SK-N-SH (cell line): ENCODE data around the gene FMR1. TPM values are rescaled to one million over a fixed set of nuclear protein-coding genes. Genes with fewer than 3 reads are reported as not detected.

ENCODE experiments used
- CTCF ChIA-PET: fragments of 300-600, 350-600 bp; formaldehyde crosslinking; extraction: SDS; loops from one replicate; lab custom pipeline; 2021; lab: Yijun Ruan, JAX
- POLR2A ChIA-PET: fragments of 350-600 bp; sonication (Branson Sonifier 250); formaldehyde crosslinking; extraction: SDS; loops from one replicate; lab custom pipeline; 2020; ENCODE audit warnings: antibody characterized with exemption, inconsistent platforms; lab: Yijun Ruan, JAX
- DNase-seq: peaks from one replicate; pipeline ENCODE4 v3.0.0; 2012
- H2AFZ ChIP-seq: fragments of 200-600 bp; sonication (generic); 2 replicates; pipeline ENCODE4 v1.8.1; 2016; ENCODE audit warnings: antibody characterized with exemption, mild to moderate bottlenecking, low read depth
- H3F3A ChIP-seq: fragments of 200-600 bp; sonication (generic); replicated peaks from 2 replicates; pipeline ENCODE3; 2016; ENCODE audit warnings: antibody characterized with exemption, mild to moderate bottlenecking; ENCODE audit not compliant: insufficient read depth
- H3K27ac ChIP-seq, 2 experiments: fragments of 200-500 bp in 1 of 2; fragments of 200-600 bp in 1 of 2; sonication (Bioruptor generic) in 1 of 2; sonication (generic), shearing (Covaris generic) in 1 of 2; 2 replicates each; pipeline versions ENCODE4 v1.5.1 to v1.6.1; 2014 to 2016; ENCODE audit warnings: low read depth in 2 of 2, inconsistent platforms in 1 of 2, low read length in 1 of 2, mild to moderate bottlenecking in 1 of 2, mixed read lengths in 1 of 2
- H3K27me3 ChIP-seq: fragments of 200-600 bp; sonication (generic), shearing (Covaris generic); 2 replicates; pipeline ENCODE4 v1.6.1; 2016; ENCODE audit warnings: mixed run types; ENCODE audit not compliant: insufficient read depth
- H3K36me3 ChIP-seq, 2 experiments: fragments of 200-500 bp in 1 of 2; fragments of 200-600 bp in 1 of 2; sonication (Bioruptor generic) in 1 of 2; sonication (generic) in 1 of 2; replicated peaks in 1 of 2; 2 replicates each; pipeline versions ENCODE3 to v1.5.1; 2014 to 2016; ENCODE audit warnings: low read length in 1 of 2, mild to moderate bottlenecking in 1 of 2; ENCODE audit not compliant: insufficient read depth in 2 of 2, control insufficient read depth in 1 of 2
- H3K4me1 ChIP-seq, 2 experiments: fragments of 200-500 bp in 1 of 2; fragments of 200-600 bp in 1 of 2; sonication (Bioruptor generic) in 1 of 2; sonication (generic), shearing (Covaris generic) in 1 of 2; 2 replicates each; pipeline versions ENCODE4 v1.5.1 to v1.6.1; 2014 to 2016; ENCODE audit warnings: low read depth in 1 of 2, low read length in 1 of 2, mixed run types in 1 of 2; ENCODE audit not compliant: insufficient read depth in 2 of 2, control insufficient read depth in 1 of 2
- H3K4me2 ChIP-seq: fragments of 200-600 bp; sonication (generic), shearing (Covaris generic); 2 replicates; pipeline ENCODE4 v1.6.1; 2017; ENCODE audit warnings: mixed run types
- H3K4me3 ChIP-seq, 2 experiments: fragments of 200-500 bp in 1 of 2; fragments of 200-600 bp in 1 of 2; sonication (Bioruptor generic) in 1 of 2; sonication (generic), shearing (Covaris generic) in 1 of 2; 2 replicates each; pipeline versions ENCODE4 v1.5.1 to v1.8.1; 2014 to 2016; ENCODE audit warnings: low read depth in 2 of 2, inconsistent platforms in 1 of 2, low read length in 1 of 2, mild to moderate bottlenecking in 1 of 2, mixed read lengths in 1 of 2, moderate library complexity in 1 of 2
- H3K79me2 ChIP-seq: fragments of 200-600 bp; sonication (generic); 2 replicates; pipeline ENCODE4 v1.8.1; 2017; ENCODE audit warnings: mild to moderate bottlenecking; ENCODE audit not compliant: insufficient read depth
- H3K9ac ChIP-seq: fragments of 200-600 bp; sonication (generic); 2 replicates; pipeline ENCODE4 v1.6.1; 2017; ENCODE audit warnings: mixed run types
- H3K9me2 ChIP-seq: fragments of 200-600 bp; sonication (generic); 2 replicates; pipeline ENCODE4 v1.6.1; 2017; ENCODE audit warnings: mixed run types
- H3K9me3 ChIP-seq: fragments of 200-600 bp; sonication (generic); 2 replicates; pipeline ENCODE4 v1.6.1; 2017; ENCODE audit warnings: mixed run types, mild to moderate bottlenecking, moderate library complexity
- H4K20me1 ChIP-seq: fragments of 200-600 bp; sonication (generic); 2 replicates; pipeline ENCODE4 v1.6.1; 2017; ENCODE audit warnings: mild to moderate bottlenecking, mixed run types; ENCODE audit not compliant: insufficient read depth
- CHD2 ChIP-seq: fragments of 150-350 bp; IDR thresholded peaks from 2 replicates; pipeline ENCODE4 v1.6.1; 2018; ENCODE audit warnings: low read length; ENCODE audit not compliant: partially characterized antibody
- ELF1 ChIP-seq: IDR thresholded peaks from 2 replicates; pipeline ENCODE4 v1.4.0; 2012
- EP300 ChIP-seq, 2 experiments: IDR thresholded peaks; 2 replicates each; pipeline versions ENCODE4 v1.4.0 to v1.6.1; 2012; ENCODE audit warnings: borderline replicate concordance in 1 of 2, low read depth in 1 of 2, low read length in 1 of 2
- FOXM1 ChIP-seq: IDR thresholded peaks from 2 replicates; pipeline ENCODE4 v1.4.0; 2012; ENCODE audit warnings: low read depth, mild to moderate bottlenecking
- GABPA ChIP-seq: IDR thresholded peaks from 2 replicates; pipeline ENCODE4 v1.4.0; 2012; ENCODE audit warnings: low read depth, mild to moderate bottlenecking
- GATA2 ChIP-seq: sonication (generic); formaldehyde crosslinking; IDR thresholded peaks from 2 replicates; pipeline ENCODE4 v1.5.0; 2020; ENCODE audit warnings: mild to moderate bottlenecking, missing genetic modification reagents
- JUND ChIP-seq: IDR thresholded peaks from 2 replicates; pipeline ENCODE4 v1.4.0; 2012
- MXI1 ChIP-seq: IDR thresholded peaks from 2 replicates; pipeline ENCODE4 v1.6.1; 2012; ENCODE audit warnings: mild to moderate bottlenecking, low read depth, low read length, improper control_type of control experiment
- NFIC ChIP-seq: IDR thresholded peaks from 2 replicates; pipeline ENCODE4 v1.4.0; 2012; ENCODE audit warnings: borderline replicate concordance
- RCOR1 ChIP-seq: fragments of 150-350 bp; IDR thresholded peaks from 2 replicates; pipeline ENCODE4 v1.6.1; 2017; ENCODE audit warnings: antibody characterized with exemption, low read length
- RFX5 ChIP-seq: IDR thresholded peaks from 2 replicates; pipeline ENCODE4 v1.6.1; 2012; ENCODE audit warnings: mild to moderate bottlenecking, improper control_type of control experiment, low read length
- SMC3 ChIP-seq: IDR thresholded peaks from 2 replicates; pipeline ENCODE4 v1.6.1; 2012; ENCODE audit warnings: low read depth, low read length, improper control_type of control experiment
- TAF1 ChIP-seq: IDR thresholded peaks from 2 replicates; pipeline ENCODE4 v1.6.1; 2012; ENCODE audit warnings: low read depth, mild to moderate bottlenecking, low read length, moderate library complexity, borderline replicate concordance
- TCF12 ChIP-seq: IDR thresholded peaks from 2 replicates; pipeline ENCODE4 v1.4.0; 2012
- WGBS: methylation state at CpG from one replicate; pipeline ENCODE4 v1.1.6; 2017; ENCODE audit warnings: low lambda C conversion rate; 5-methylcytosine and 5-hydroxymethylcytosine counted together
- polyA plus RNA-seq, 3 experiments: library from polyadenylated mRNA; depleted of rRNA; stranded (reverse); fragments of >200 nt; gene quantifications; 2 replicates each; pipeline ENCODE4 v1.2.3, GENCODE V29; 2012
- TF ChIP-seq, protein P1 (sequence below): IDR thresholded peaks from 2 replicates; pipeline ENCODE4 v1.4.0; 2012; ENCODE audit warnings: low read depth
- TF ChIP-seq, protein P2 (sequence below): IDR thresholded peaks from 2 replicates; pipeline ENCODE4 v1.6.1; 2012; ENCODE audit warnings: mild to moderate bottlenecking, low read depth, low read length, moderate library complexity
- TF ChIP-seq, protein P3 (sequence below): IDR thresholded peaks from 2 replicates; pipeline ENCODE4 v1.4.0; 2012; ENCODE audit warnings: low read depth, borderline replicate concordance
- TF ChIP-seq, protein P4 (sequence below): fragments of 200-600 bp; sonication (generic); IDR thresholded peaks from 2 replicates; pipeline ENCODE4 v1.6.1; 2017; ENCODE audit warnings: antibody characterized with exemption, mild to moderate bottlenecking, moderate library complexity
- TF ChIP-seq, protein P5 (sequence below): IDR thresholded peaks from 2 replicates; pipeline ENCODE4; 2012

The FMR1 gene
- polyA plus RNA-seq, 1 of the 3 experiments (the other 2 are of a cell fraction), result 7.8 TPM

DNA sequence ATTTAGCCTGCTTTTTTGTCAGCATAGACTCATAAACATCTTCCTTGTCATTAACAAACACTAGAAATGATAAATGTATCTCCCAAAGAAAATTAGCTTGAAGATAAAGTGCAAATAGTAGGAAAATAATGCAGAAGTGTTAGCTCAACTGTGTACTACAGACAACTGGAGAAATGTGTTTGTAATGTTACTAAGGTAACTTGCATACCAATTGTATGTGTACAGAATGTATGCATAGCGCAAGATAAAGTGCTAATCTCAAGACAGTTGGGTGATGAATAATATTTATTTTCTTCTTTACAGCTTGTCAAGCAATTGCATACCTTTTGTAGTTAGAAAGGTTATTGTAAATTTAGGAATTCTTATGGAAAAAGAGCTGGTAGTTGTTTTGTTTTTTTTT lies 22.1 kb downstream of the FMR1 start:
- Histone ChIP-seq H3K79me2 (no peaks in the 10 kb centered on the region), H3K27me3 (no peaks in the 10 kb centered on the region), H3K27ac (no peak overlapping the region), H3K4me1 (no peaks in the 10 kb centered on the region), H3F3A (no peaks in the 10 kb centered on the region), H3K36me3 (peaks cover 18 to 25% of the 10 kb centered on the region in 2 experiments), H3K9me2 (no peaks in the 10 kb centered on the region), H3K9me3 (no peaks in the 10 kb centered on the region), H2AFZ (no peak overlapping the region), H3K4me3 (no peak overlapping the region), H3K9ac (no peak overlapping the region), H3K4me2 (no peak overlapping the region), H4K20me1 (no peaks in the 10 kb centered on the region)
- TF ChIP-seq TCF12, result no peak
- no peak for TF ChIP-seq SMC3
- TF ChIP-seq FOXM1, result no peak
- no peak for TF ChIP-seq ELF1
- no peak for TF ChIP-seq TAF1
- TF ChIP-seq, protein P1, sequence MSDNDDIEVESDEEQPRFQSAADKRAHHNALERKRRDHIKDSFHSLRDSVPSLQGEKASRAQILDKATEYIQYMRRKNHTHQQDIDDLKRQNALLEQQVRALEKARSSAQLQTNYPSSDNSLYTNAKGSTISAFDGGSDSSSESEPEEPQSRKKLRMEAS, result no peak
- TF ChIP-seq CHD2, result no peak
- TF ChIP-seq, protein P2, sequence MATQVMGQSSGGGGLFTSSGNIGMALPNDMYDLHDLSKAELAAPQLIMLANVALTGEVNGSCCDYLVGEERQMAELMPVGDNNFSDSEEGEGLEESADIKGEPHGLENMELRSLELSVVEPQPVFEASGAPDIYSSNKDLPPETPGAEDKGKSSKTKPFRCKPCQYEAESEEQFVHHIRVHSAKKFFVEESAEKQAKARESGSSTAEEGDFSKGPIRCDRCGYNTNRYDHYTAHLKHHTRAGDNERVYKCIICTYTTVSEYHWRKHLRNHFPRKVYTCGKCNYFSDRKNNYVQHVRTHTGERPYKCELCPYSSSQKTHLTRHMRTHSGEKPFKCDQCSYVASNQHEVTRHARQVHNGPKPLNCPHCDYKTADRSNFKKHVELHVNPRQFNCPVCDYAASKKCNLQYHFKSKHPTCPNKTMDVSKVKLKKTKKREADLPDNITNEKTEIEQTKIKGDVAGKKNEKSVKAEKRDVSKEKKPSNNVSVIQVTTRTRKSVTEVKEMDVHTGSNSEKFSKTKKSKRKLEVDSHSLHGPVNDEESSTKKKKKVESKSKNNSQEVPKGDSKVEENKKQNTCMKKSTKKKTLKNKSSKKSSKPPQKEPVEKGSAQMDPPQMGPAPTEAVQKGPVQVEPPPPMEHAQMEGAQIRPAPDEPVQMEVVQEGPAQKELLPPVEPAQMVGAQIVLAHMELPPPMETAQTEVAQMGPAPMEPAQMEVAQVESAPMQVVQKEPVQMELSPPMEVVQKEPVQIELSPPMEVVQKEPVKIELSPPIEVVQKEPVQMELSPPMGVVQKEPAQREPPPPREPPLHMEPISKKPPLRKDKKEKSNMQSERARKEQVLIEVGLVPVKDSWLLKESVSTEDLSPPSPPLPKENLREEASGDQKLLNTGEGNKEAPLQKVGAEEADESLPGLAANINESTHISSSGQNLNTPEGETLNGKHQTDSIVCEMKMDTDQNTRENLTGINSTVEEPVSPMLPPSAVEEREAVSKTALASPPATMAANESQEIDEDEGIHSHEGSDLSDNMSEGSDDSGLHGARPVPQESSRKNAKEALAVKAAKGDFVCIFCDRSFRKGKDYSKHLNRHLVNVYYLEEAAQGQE, result no peak
- TF ChIP-seq GATA2 (CRISPR knock-in tag), result no peak
- no peak for TF ChIP-seq JUND
- TF ChIP-seq, protein P3, sequence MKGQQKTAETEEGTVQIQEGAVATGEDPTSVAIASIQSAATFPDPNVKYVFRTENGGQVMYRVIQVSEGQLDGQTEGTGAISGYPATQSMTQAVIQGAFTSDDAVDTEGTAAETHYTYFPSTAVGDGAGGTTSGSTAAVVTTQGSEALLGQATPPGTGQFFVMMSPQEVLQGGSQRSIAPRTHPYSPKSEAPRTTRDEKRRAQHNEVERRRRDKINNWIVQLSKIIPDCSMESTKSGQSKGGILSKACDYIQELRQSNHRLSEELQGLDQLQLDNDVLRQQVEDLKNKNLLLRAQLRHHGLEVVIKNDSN, result no peak
- ChIA-PET POLR2A (no interaction called here), CTCF (no interaction called here)
- whole genome bisulfite sequencing, result 41% methylated on average over 1 of the region's 1 CpG
- DNase-seq, result no peak

DNA sequence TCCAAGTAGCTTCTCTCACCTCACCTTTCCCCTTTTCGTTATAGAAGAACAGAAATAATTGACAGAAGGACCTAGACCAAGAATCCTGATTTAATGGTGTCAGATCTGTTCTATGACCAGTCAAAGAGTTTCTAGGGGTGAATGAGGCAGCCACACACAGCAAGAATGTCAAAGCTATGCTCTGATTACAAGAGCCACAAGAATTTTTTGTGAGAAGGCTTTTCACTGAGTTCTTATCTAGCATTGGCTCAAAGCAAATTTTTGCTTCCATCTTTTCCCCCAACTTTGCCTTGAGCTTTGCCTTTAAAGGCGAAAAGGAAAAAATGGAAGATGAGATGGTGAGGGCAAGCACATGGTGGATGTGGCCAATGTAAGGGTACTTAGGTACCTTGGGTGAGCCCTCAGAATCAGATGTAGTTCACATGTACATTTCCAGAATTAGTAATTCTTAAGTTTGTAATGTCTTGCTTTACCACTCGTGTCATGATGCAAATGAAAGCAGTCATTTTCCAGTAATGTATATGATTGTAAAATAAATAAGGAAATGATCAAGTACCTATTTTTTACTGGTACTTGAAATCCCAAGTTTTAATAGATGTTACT lies 23.5 kb downstream of the FMR1 start:
- H3K36me3 ChIP-seq, result peaks cover 9 to 23% of the 10 kb centered on the region in 2 experiments
- ChIA-PET CTCF (no interaction called here), POLR2A (no interaction called here)
- 56% methylated on average over 3 of the region's 3 CpGs for WGBS
- no peak overlapping the region for H3K4me2 ChIP-seq
- H3K27ac ChIP-seq, result no peak overlapping the region
- H3K4me1 ChIP-seq, result no peaks in the 10 kb centered on the region
- H3K9ac ChIP-seq, result no peak overlapping the region
- no peaks in the 10 kb centered on the region for H3K27me3 ChIP-seq
- H3K4me3 ChIP-seq, result no peak overlapping the region
- no peaks in the 10 kb centered on the region for H3K9me3 ChIP-seq
- no peak overlapping the region for H2AFZ ChIP-seq
- H3K9me2 ChIP-seq, result no peaks in the 10 kb centered on the region
- TF ChIP-seq RCOR1, result no peak
- TF ChIP-seq GABPA, result no peak
- no peak for TF ChIP-seq JUND
- no peak for TF ChIP-seq ELF1
- TF ChIP-seq MXI1, result no peak
- TF ChIP-seq, protein P4, sequence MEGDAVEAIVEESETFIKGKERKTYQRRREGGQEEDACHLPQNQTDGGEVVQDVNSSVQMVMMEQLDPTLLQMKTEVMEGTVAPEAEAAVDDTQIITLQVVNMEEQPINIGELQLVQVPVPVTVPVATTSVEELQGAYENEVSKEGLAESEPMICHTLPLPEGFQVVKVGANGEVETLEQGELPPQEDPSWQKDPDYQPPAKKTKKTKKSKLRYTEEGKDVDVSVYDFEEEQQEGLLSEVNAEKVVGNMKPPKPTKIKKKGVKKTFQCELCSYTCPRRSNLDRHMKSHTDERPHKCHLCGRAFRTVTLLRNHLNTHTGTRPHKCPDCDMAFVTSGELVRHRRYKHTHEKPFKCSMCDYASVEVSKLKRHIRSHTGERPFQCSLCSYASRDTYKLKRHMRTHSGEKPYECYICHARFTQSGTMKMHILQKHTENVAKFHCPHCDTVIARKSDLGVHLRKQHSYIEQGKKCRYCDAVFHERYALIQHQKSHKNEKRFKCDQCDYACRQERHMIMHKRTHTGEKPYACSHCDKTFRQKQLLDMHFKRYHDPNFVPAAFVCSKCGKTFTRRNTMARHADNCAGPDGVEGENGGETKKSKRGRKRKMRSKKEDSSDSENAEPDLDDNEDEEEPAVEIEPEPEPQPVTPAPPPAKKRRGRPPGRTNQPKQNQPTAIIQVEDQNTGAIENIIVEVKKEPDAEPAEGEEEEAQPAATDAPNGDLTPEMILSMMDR, result no peak
- no peak for TF ChIP-seq NFIC
- TF ChIP-seq RFX5, result no peak
- TF ChIP-seq EP300 (IDR thresholded peaks at IDR 0.05; ENCODE audit: borderline replicate concordance in 1 of 2, low read depth in 1 of 2, low read length in 1 of 2), result no peak
- no peak for TF ChIP-seq CHD2
- TF ChIP-seq, protein P1, result no peak
- TF ChIP-seq, protein P5, sequence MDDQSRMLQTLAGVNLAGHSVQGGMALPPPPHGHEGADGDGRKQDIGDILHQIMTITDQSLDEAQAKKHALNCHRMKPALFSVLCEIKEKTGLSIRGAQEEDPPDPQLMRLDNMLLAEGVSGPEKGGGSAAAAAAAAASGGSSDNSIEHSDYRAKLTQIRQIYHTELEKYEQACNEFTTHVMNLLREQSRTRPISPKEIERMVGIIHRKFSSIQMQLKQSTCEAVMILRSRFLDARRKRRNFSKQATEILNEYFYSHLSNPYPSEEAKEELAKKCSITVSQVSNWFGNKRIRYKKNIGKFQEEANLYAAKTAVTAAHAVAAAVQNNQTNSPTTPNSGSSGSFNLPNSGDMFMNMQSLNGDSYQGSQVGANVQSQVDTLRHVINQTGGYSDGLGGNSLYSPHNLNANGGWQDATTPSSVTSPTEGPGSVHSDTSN, result no peak
- DNase-seq, result no peak
- no peaks in the 10 kb centered on the region for H3K79me2 ChIP-seq
- H4K20me1 ChIP-seq, result no peaks in the 10 kb centered on the region
- no peaks in the 10 kb centered on the region for H3F3A ChIP-seq
